ENCODE results near the gene FAM200C.

Gene FAM200C

GRCh38 chr5:160363211-160363610, 36.6 kb downstream of the FAM200C start:
- Mint-ChIP-seq H3K4me3 (no peak overlapping the region), H3K9me3 (no peaks in the 10 kb centered on the region), H3K4me1 (no peaks in the 10 kb centered on the region), H3K27me3 (peaks cover 30% of the 10 kb centered on the region), H3K27ac (no peak overlapping the region)
- no peak for ATAC-seq
- DNase-seq: no peak

- Mint-ChIP-seq H3K27me3 (peaks cover 17% of the 10 kb centered on the region), H3K27ac (peak overlapping the region in 1 of 2 donors; percentile 37), H3K4me1 (no peaks in the 10 kb centered on the region), H3K9me3 (no peaks in the 10 kb centered on the region), H3K4me3 (no peak overlapping the region)
- DNase-seq (no peak), ATAC-seq (no peak)
Observed at GRCh38 chr5:160361624-160362228, 38.1 kb downstream of the FAM200C start.

GRCh38 chr5:160360310-160360709, 39.5 kb downstream of the FAM200C start:
- no peak for ATAC-seq
- Mint-ChIP-seq H3K4me3 (no peak overlapping the region), H3K9me3 (no peaks in the 10 kb centered on the region), H3K27me3 (peaks cover 16% of the 10 kb centered on the region), H3K27ac (no peak overlapping the region), H3K4me1 (no peaks in the 10 kb centered on the region)
- no peak for DNase-seq

- no peaks in the 10 kb centered on the region for H3K4me1 Mint-ChIP-seq
- H3K27ac Mint-ChIP-seq: no peak overlapping the region
- DNase-seq (no peak), ATAC-seq (no peak)
- no peaks in the 10 kb centered on the region for H3K9me3 Mint-ChIP-seq
- H3K4me3 Mint-ChIP-seq: no peak overlapping the region
- H3K27me3 Mint-ChIP-seq: peaks cover 11% of the 10 kb centered on the region
Observed at GRCh38 chr5:160359816-160360215, 40.0 kb downstream of the FAM200C start.

- H3K27ac Mint-ChIP-seq: no peak overlapping the region
- ATAC-seq (no peak), DNase-seq (no peak)
- no peaks in the 10 kb centered on the region for H3K9me3 Mint-ChIP-seq
- H3K4me3 Mint-ChIP-seq: no peak overlapping the region
- peaks cover 9% of the 10 kb centered on the region for H3K27me3 Mint-ChIP-seq
- H3K4me1 Mint-ChIP-seq: no peaks in the 10 kb centered on the region
Observed at GRCh38 chr5:160359242-160359641, 40.6 kb downstream of the FAM200C start.

- Mint-ChIP-seq H3K9me3 (no peaks in the 10 kb centered on the region), H3K27me3 (no peaks in the 10 kb centered on the region), H3K4me3 (no peak overlapping the region), H3K4me1 (no peaks in the 10 kb centered on the region), H3K27ac (no peak overlapping the region)
- DNase-seq (no peak), ATAC-seq (no peak)
Observed at GRCh38 chr5:160357861-160358411, 41.9 kb downstream of the FAM200C start.

GRCh38 chr5:160357394-160357793, 42.5 kb downstream of the FAM200C start:
- DNase-seq: no peak
- Mint-ChIP-seq H3K27me3 (no peaks in the 10 kb centered on the region), H3K4me1 (no peaks in the 10 kb centered on the region), H3K9me3 (no peaks in the 10 kb centered on the region), H3K4me3 (no peak overlapping the region), H3K27ac (no peak overlapping the region)
- ATAC-seq: no peak

GRCh38 chr5:160356550-160357347, 43.1 kb downstream of the FAM200C start:
- H3K9me3 Mint-ChIP-seq: no peaks in the 10 kb centered on the region
- ATAC-seq (no peak), DNase-seq (no peak)
- no peak overlapping the region for H3K4me3 Mint-ChIP-seq
- H3K27me3 Mint-ChIP-seq: no peaks in the 10 kb centered on the region
- no peaks in the 10 kb centered on the region for H3K4me1 Mint-ChIP-seq
- H3K27ac Mint-ChIP-seq: no peak overlapping the region

GRCh38 chr5:160354666-160355065, 45.2 kb downstream of the FAM200C start:
- ATAC-seq: no peak
- H3K27ac Mint-ChIP-seq: no peak overlapping the region
- H3K27me3 Mint-ChIP-seq: no peaks in the 10 kb centered on the region
- no peak overlapping the region for H3K4me3 Mint-ChIP-seq
- DNase-seq: no peak
- H3K9me3 Mint-ChIP-seq: no peaks in the 10 kb centered on the region
- no peaks in the 10 kb centered on the region for H3K4me1 Mint-ChIP-seq

- ATAC-seq (no peak), DNase-seq (no peak)
- no peak overlapping the region for H3K27ac Mint-ChIP-seq
- H3K4me1 Mint-ChIP-seq: no peaks in the 10 kb centered on the region
- no peaks in the 10 kb centered on the region for H3K9me3 Mint-ChIP-seq
- H3K4me3 Mint-ChIP-seq: no peak overlapping the region
- H3K27me3 Mint-ChIP-seq: no peaks in the 10 kb centered on the region
Observed at GRCh38 chr5:160353379-160353778, 46.5 kb downstream of the FAM200C start.

GRCh38 chr5:160352308-160352707, 47.5 kb downstream of the FAM200C start:
- no peak overlapping the region for H3K4me3 Mint-ChIP-seq
- no peaks in the 10 kb centered on the region for H3K9me3 Mint-ChIP-seq
- no peak for ATAC-seq
- no peaks in the 10 kb centered on the region for H3K4me1 Mint-ChIP-seq
- H3K27me3 Mint-ChIP-seq: no peaks in the 10 kb centered on the region
- DNase-seq: no peak
- H3K27ac Mint-ChIP-seq: no peak overlapping the region

GRCh38 chr5:160349935-160350303, 49.9 kb downstream of the FAM200C start:
- Mint-ChIP-seq H3K27ac (no peak overlapping the region), H3K4me1 (no peaks in the 10 kb centered on the region), H3K27me3 (no peaks in the 10 kb centered on the region), H3K4me3 (no peak overlapping the region), H3K9me3 (no peaks in the 10 kb centered on the region)
- ATAC-seq (no peak), DNase-seq (no peak)

- Mint-ChIP-seq H3K4me1 (no peaks in the 10 kb centered on the region), H3K27me3 (no peaks in the 10 kb centered on the region)
- no peak for ATAC-seq
Observed at GRCh38 chr5:160349249-160349934, 50.5 kb downstream of the FAM200C start.

GRCh38 chr5:160348080-160348479, 51.8 kb downstream of the FAM200C start:
- ATAC-seq: no peak

More at GRCh38 chr5:160349249-160349934, 50.5 kb downstream of the FAM200C start:
- Mint-ChIP-seq H3K4me3 (no peak overlapping the region), H3K9me3 (no peaks in the 10 kb centered on the region), H3K27ac (no peak overlapping the region)
- DNase-seq: no peak

GRCh38 chr5:160347448-160347847, 52.4 kb downstream of the FAM200C start:
- Mint-ChIP-seq H3K4me3 (no peak overlapping the region), H3K4me1 (peaks cover 5% of the 10 kb centered on the region), H3K27ac (no peak overlapping the region), H3K9me3 (no peaks in the 10 kb centered on the region), H3K27me3 (no peaks in the 10 kb centered on the region)
- no peak for ATAC-seq
- no peak for DNase-seq

More at GRCh38 chr5:160348080-160348479, 51.8 kb downstream of the FAM200C start:
- Mint-ChIP-seq H3K9me3 (no peaks in the 10 kb centered on the region), H3K27ac (peak overlapping the region in 1 of 2 donors; percentile 52), H3K4me3 (no peak overlapping the region), H3K27me3 (no peaks in the 10 kb centered on the region), H3K4me1 (peaks cover 5% of the 10 kb centered on the region)
- DNase-seq: no peak
